Trophoblast cell (in vitro differentiated cells and primary cell): ENCODE results near the gene GLDC.

ENCODE experiments used
- DNase-seq, 2 donors: peaks; one replicate each; pipeline ENCODE4 v3.0.0-alpha.2; 2016
- H2AFZ ChIP-seq: 2 replicates; pipeline ENCODE4 v1.6.1; 2013; ENCODE audit warnings: low read length, moderate library complexity, mild to moderate bottlenecking; ENCODE audit not compliant: insufficient read depth, poor library complexity
- H2AK5ac ChIP-seq: 2 replicates; pipeline ENCODE4 v1.6.1; 2013; ENCODE audit warnings: mild to moderate bottlenecking, low read length
- H2BK120ac ChIP-seq: 2 replicates; pipeline ENCODE4 v1.6.1; 2013; ENCODE audit warnings: low read length, mild to moderate bottlenecking, moderate library complexity; ENCODE audit not compliant: insufficient read depth, poor library complexity
- H2BK12ac ChIP-seq: 2 replicates; pipeline ENCODE4 v1.6.1; 2013; ENCODE audit warnings: mild to moderate bottlenecking, low read length, moderate library complexity
- H2BK5ac ChIP-seq: 2 replicates; pipeline ENCODE4 v1.6.1; 2013; ENCODE audit warnings: low read length, low read depth, moderate library complexity, mild to moderate bottlenecking; ENCODE audit not compliant: poor library complexity
- H3K14ac ChIP-seq: 2 replicates; pipeline ENCODE4 v1.6.1; 2013; ENCODE audit warnings: mild to moderate bottlenecking, low read length
- H3K18ac ChIP-seq: 2 replicates; pipeline ENCODE4 v1.6.1; 2013; ENCODE audit warnings: mild to moderate bottlenecking, low read length
- H3K23ac ChIP-seq: 2 replicates; pipeline ENCODE4 v1.6.1; 2013; ENCODE audit warnings: low read length
- H3K27ac ChIP-seq: 2 replicates; pipeline ENCODE4 v1.5.1; 2013; ENCODE audit warnings: low read depth, mild to moderate bottlenecking, inconsistent platforms, low read length, moderate library complexity
- H3K27me3 ChIP-seq: 2 replicates; pipeline ENCODE4 v1.6.1; 2013; ENCODE audit warnings: inconsistent platforms, mild to moderate bottlenecking, low read length, moderate library complexity; ENCODE audit not compliant: insufficient read depth
- H3K36me3 ChIP-seq, 2 experiments: 1 replicate in 1 of 2; 2 replicates in 1 of 2; pipeline ENCODE4 v1.6.1; 2013; ENCODE audit warnings: low read length in 2 of 2, mild to moderate bottlenecking in 2 of 2, moderate library complexity in 1 of 2; ENCODE audit not compliant: insufficient read depth in 2 of 2, control insufficient read depth in 1 of 2
- H3K4ac ChIP-seq: 2 replicates; pipeline ENCODE4 v1.6.1; 2013; ENCODE audit warnings: low read depth, mild to moderate bottlenecking, low read length, moderate library complexity
- H3K4me1 ChIP-seq, 2 experiments: 1 replicate in 1 of 2; 2 replicates in 1 of 2; pipeline ENCODE4 v1.6.1; 2013; ENCODE audit warnings: low read length in 2 of 2, mild to moderate bottlenecking in 2 of 2, moderate library complexity in 1 of 2; ENCODE audit not compliant: insufficient read depth in 2 of 2, control insufficient read depth in 1 of 2
- H3K4me2 ChIP-seq: 2 replicates; pipeline ENCODE4 v1.6.1; 2013; ENCODE audit warnings: inconsistent platforms, mild to moderate bottlenecking, low read length, moderate library complexity
- H3K4me3 ChIP-seq: 2 replicates; pipeline ENCODE4 v1.5.1; 2013; ENCODE audit warnings: mild to moderate bottlenecking, low read depth, low read length, inconsistent platforms
- H3K79me1 ChIP-seq: one replicate; pipeline ENCODE4 v1.6.1; 2013; ENCODE audit warnings: low read length
- H3K79me2 ChIP-seq: 2 replicates; pipeline ENCODE4 v1.6.1; 2013; ENCODE audit warnings: low read length, mild to moderate bottlenecking; ENCODE audit not compliant: control insufficient read depth, insufficient read depth, poor library complexity
- H3K9ac ChIP-seq: 2 replicates; pipeline ENCODE4 v1.6.1; 2013; ENCODE audit warnings: mild to moderate bottlenecking, low read length
- H3K9me3 ChIP-seq: 2 replicates; pipeline ENCODE4 v1.6.1; 2013; ENCODE audit warnings: low read depth, mild to moderate bottlenecking, control low read depth, inconsistent platforms, low read length; ENCODE audit not compliant: insufficient read depth
- H4K12ac ChIP-seq: 2 replicates; pipeline ENCODE4 v1.6.1; 2013; ENCODE audit warnings: low read depth, mild to moderate bottlenecking, low read length, moderate library complexity
- H4K8ac ChIP-seq: 2 replicates; pipeline ENCODE4 v1.6.1; 2013; ENCODE audit warnings: low read depth, mild to moderate bottlenecking, low read length, moderate library complexity
- H4K91ac ChIP-seq: one replicate; pipeline ENCODE4 v1.6.1; 2013; ENCODE audit warnings: low read depth, mild to moderate bottlenecking, low read length, moderate library complexity
- WGBS: extraction: QIAGEN DNeasy Blood & Tissue Kit; methylation state at CpG from one replicate; pipeline ENCODE4 v1.1.7; 2013; ENCODE audit warnings: missing lambda C conversion rate; ENCODE audit not compliant: insufficient read length, insufficient coverage; ENCODE audit errors: extremely low coverage; 5-methylcytosine and 5-hydroxymethylcytosine counted together

Gene GLDC

GRCh38 chr9:6552033-6552432 lies 93.5 kb downstream of the GLDC start:
- Histone ChIP-seq H3K9ac (no peak overlapping the region), H4K8ac (no peak overlapping the region), H3K14ac (no peak overlapping the region), H4K12ac (no peak overlapping the region), H3K27ac (no peak overlapping the region), H2BK120ac (no peak overlapping the region), H3K4me1 (no peaks in the 10 kb centered on the region), H3K27me3 (no peaks in the 10 kb centered on the region), H2AK5ac (no peak overlapping the region), H2BK5ac (no peak overlapping the region), H3K4ac (no peak overlapping the region), H3K79me1 (no peaks in the 10 kb centered on the region), H3K9me3 (no peaks in the 10 kb centered on the region), H3K79me2 (no peaks in the 10 kb centered on the region), H3K4me3 (no peak overlapping the region), H3K4me2 (no peak overlapping the region), H3K18ac (no peak overlapping the region), H2AFZ (no peak overlapping the region), H4K91ac (no peak overlapping the region), H3K23ac (no peak overlapping the region), H2BK12ac (no peak overlapping the region), H3K36me3 (peaks cover 1 to 5% of the 10 kb centered on the region in 2 experiments)
- DNase-seq, result no peak
- no CpG with 5 or more reads among the region's 3 CpGs for WGBS

GRCh38 chr9:6551136-6551535 lies 94.4 kb downstream of the GLDC start:
- H2AK5ac ChIP-seq, result no peak overlapping the region
- H3K4me1 ChIP-seq, result no peaks in the 10 kb centered on the region
- H3K23ac ChIP-seq, result no peak overlapping the region
- H3K79me1 ChIP-seq, result no peaks in the 10 kb centered on the region
- no peak for DNase-seq
- no peaks in the 10 kb centered on the region for H3K27me3 ChIP-seq
- no peak overlapping the region for H4K91ac ChIP-seq
- H3K4ac ChIP-seq, result no peak overlapping the region
- no peaks in the 10 kb centered on the region for H3K79me2 ChIP-seq
- H2BK12ac ChIP-seq, result no peak overlapping the region
- no peak overlapping the region for H3K27ac ChIP-seq
- no peak overlapping the region for H3K18ac ChIP-seq
- H2BK120ac ChIP-seq, result no peak overlapping the region
- no peak overlapping the region for H4K12ac ChIP-seq
- no CpG with 5 or more reads among the region's 2 CpGs for WGBS
- no peak overlapping the region for H3K9ac ChIP-seq
- peaks cover 1 to 5% of the 10 kb centered on the region in 2 experiments for H3K36me3 ChIP-seq
- no peak overlapping the region for H3K4me2 ChIP-seq
- no peak overlapping the region for H3K4me3 ChIP-seq
- no peak overlapping the region for H3K14ac ChIP-seq
- no peak overlapping the region for H2BK5ac ChIP-seq
- H4K8ac ChIP-seq, result no peak overlapping the region
- H3K9me3 ChIP-seq, result no peaks in the 10 kb centered on the region
- no peak overlapping the region for H2AFZ ChIP-seq

DNA sequence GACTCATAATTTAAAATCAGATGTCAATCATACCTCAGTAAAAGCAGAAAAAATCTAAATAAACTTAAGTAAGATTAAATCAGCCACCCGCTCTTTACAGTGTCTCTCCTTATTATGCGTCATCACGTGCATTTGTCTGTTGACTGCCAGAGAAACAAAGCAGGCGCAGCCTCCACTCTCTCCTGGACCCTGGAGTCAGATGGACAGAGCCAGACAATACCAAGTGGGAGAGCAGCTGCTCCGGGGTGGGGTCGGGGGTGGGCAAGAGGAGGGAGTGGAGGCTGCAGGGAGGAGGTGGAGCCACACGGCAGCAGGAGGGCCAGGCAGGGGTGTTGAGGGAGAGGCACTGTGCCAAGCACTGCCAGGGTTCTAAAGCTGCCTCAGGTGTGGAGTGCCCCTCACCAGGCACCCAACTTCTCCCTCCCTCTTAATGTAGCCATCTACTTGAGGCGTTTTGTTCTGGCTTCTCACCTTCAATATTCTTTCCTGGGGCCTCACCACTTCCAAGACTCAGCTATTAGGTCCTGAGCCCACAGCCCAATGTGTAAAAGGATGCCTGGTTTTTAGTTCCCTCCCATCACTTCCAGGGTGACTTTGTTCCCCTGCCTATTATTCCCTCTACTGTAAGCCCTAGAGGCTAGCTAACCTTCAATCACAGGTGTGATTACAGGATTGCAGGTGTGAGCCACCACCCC lies 96.3 kb downstream of the GLDC start:
- no peak overlapping the region for H3K4me2 ChIP-seq
- no peak overlapping the region for H4K12ac ChIP-seq
- no peak overlapping the region for H4K8ac ChIP-seq
- H3K4me3 ChIP-seq, result no peak overlapping the region
- peaks cover 0 to 2% of the 10 kb centered on the region in 2 experiments for H3K36me3 ChIP-seq
- no peak for DNase-seq
- no peak overlapping the region for H2BK5ac ChIP-seq
- no peak overlapping the region for H3K23ac ChIP-seq
- H3K9ac ChIP-seq, result no peak overlapping the region
- no peak overlapping the region for H2BK12ac ChIP-seq
- no peak overlapping the region for H2BK120ac ChIP-seq
- H3K9me3 ChIP-seq, result no peaks in the 10 kb centered on the region
- no peak overlapping the region for H3K14ac ChIP-seq
- H3K79me1 ChIP-seq, result no peaks in the 10 kb centered on the region
- H3K27ac ChIP-seq, result no peak overlapping the region
- H2AFZ ChIP-seq, result no peak overlapping the region
- H4K91ac ChIP-seq, result no peak overlapping the region
- no peaks in the 10 kb centered on the region for H3K79me2 ChIP-seq
- H3K4me1 ChIP-seq, result no peaks in the 10 kb centered on the region
- H2AK5ac ChIP-seq, result no peak overlapping the region
- H3K4ac ChIP-seq, result no peak overlapping the region
- H3K18ac ChIP-seq, result no peak overlapping the region
- no CpG with 5 or more reads among the region's 8 CpGs for WGBS
- no peaks in the 10 kb centered on the region for H3K27me3 ChIP-seq

GRCh38 chr9:6545017-6545691 lies 100.4 kb downstream of the GLDC start:
- Histone ChIP-seq H3K14ac (no peak overlapping the region), H2AFZ (no peak overlapping the region), H2BK5ac (no peak overlapping the region), H3K18ac (no peak overlapping the region), H3K79me2 (no peaks in the 10 kb centered on the region), H2AK5ac (no peak overlapping the region), H3K4ac (no peak overlapping the region), H3K27me3 (no peaks in the 10 kb centered on the region), H3K4me1 (no peaks in the 10 kb centered on the region), H3K9ac (no peak overlapping the region), H3K9me3 (no peaks in the 10 kb centered on the region), H3K23ac (no peak overlapping the region), H4K91ac (no peak overlapping the region), H3K36me3 (no peaks in the 10 kb centered on the region), H4K12ac (no peak overlapping the region), H3K79me1 (no peaks in the 10 kb centered on the region), H3K4me3 (no peak overlapping the region), H3K27ac (no peak overlapping the region), H2BK12ac (no peak overlapping the region), H2BK120ac (no peak overlapping the region), H3K4me2 (no peak overlapping the region), H4K8ac (no peak overlapping the region)
- no CpG with 5 or more reads among the region's 8 CpGs for WGBS
- no peak for DNase-seq
